Stimulated activated naive CD8-positive, alpha-beta T cell treated with anti-CD3 and anti-CD28 coated beads, Interleukin-15, Interleukin-2, amounts not matched to agents 100 ng/mL and 50 ng/mL, for 24 hours (primary cell): ENCODE results near the gene GET4.
A peak's percentile ranks its signal among the peaks of the same experiment; 100 is the strongest.

Experiments used
- H3K27ac Mint-ChIP-seq: one replicate; pipeline ENCODE4 v1.8.0; 2021; ENCODE audit warnings: mild to moderate bottlenecking, mixed read lengths
- H3K27me3 Mint-ChIP-seq: one replicate; pipeline ENCODE4 v1.8.0; 2021; ENCODE audit warnings: mixed read lengths
- H3K36me3 Mint-ChIP-seq: one replicate; pipeline ENCODE4 v1.8.0; 2021; ENCODE audit warnings: low read depth, mixed read lengths
- H3K4me1 Mint-ChIP-seq: one replicate; pipeline ENCODE4 v1.8.0; 2021; ENCODE audit warnings: low read depth, mixed read lengths
- H3K4me3 Mint-ChIP-seq: one replicate; pipeline ENCODE4 v1.8.0; 2021; ENCODE audit warnings: mild to moderate bottlenecking, mixed read lengths
- H3K9me3 Mint-ChIP-seq: one replicate; pipeline ENCODE4 v1.8.0; 2021; ENCODE audit warnings: mixed read lengths

Gene GET4

GRCh38 chr7:876077-876971, at the start of gene GET4:
Gene GET4 (plus strand): TSS chr7:876554. CDS start chr7:876646, 92 bp downstream.
- Mint-ChIP-seq H3K4me3 (peak within 1 kb of the TSS; percentile 93), H3K36me3 (peaks cover 32% of the 10 kb centered on the region), H3K4me1 (peaks cover 24% of the 10 kb centered on the region), H3K27ac (peak within 1 kb of the TSS; percentile 94), H3K27me3 (no peaks in the 10 kb centered on the region), H3K9me3 (no peaks in the 10 kb centered on the region)

GRCh38 chr7:828793-829561, 47.4 kb upstream of the GET4 start:
- H3K4me3 Mint-ChIP-seq: no peak overlapping the region
- H3K9me3 Mint-ChIP-seq: no peaks in the 10 kb centered on the region
- peaks cover 33% of the 10 kb centered on the region for H3K36me3 Mint-ChIP-seq
- H3K27ac Mint-ChIP-seq: no peak overlapping the region
- H3K4me1 Mint-ChIP-seq: peaks cover 58% of the 10 kb centered on the region
- H3K27me3 Mint-ChIP-seq: no peaks in the 10 kb centered on the region

DNA sequence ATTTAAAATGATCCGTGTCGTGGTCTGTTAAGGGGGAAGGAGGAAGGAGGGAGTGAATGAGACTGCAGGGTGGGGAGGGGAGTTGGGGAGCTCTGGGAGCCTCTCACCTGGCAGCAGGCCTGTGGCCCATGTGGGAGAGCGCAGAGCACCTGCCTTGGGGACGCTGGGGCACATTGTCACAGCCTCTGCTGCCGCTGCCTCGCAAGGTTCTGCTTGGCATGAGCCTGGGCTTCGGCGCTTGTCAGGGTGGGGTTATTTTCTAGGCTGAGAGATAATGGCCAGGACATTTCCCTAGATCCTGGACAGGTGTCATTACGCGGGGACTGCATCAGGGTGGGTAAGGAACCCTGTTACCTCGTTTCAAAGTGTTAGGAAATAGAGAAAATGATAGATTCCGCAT, 46.3 kb upstream of the GET4 start:
- no peaks in the 10 kb centered on the region for H3K27me3 Mint-ChIP-seq
- peak overlapping the region; percentile 33 for H3K4me3 Mint-ChIP-seq
- peaks cover 35% of the 10 kb centered on the region for H3K36me3 Mint-ChIP-seq
- H3K9me3 Mint-ChIP-seq: no peaks in the 10 kb centered on the region
- peak overlapping the region; percentile 99 for H3K27ac Mint-ChIP-seq
- H3K4me1 Mint-ChIP-seq: peaks cover 63% of the 10 kb centered on the region

DNA sequence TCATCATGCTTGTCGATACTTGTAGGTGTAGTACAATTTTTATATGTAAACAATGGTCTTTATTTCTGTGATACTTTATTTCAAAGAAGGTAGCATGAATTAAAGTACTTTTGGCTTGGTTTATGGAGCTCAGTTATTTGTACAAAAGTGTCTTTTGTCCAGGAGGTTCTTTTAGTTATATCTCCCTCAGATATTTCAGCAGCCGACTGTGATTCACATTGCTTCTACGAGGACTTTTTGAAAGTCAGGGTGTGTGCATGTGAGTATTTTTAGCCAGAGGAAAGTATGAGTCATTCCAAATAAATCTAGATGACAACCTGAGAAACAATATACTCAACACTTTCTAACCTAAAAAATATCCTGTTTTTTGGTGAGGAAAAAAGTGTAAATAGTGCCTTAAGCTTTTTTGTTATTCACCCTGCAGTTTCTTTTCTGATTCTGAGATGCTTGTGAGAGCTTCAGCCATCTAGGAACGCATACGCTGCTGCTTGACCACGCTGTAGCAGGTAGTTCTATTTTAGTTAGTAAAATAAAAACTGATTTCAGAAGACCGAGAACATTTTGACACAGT, 44.7 kb upstream of the GET4 start:
- Mint-ChIP-seq H3K27ac (peak overlapping the region; percentile 99), H3K4me1 (peaks cover 71% of the 10 kb centered on the region), H3K4me3 (peak overlapping the region; percentile 78), H3K9me3 (no peaks in the 10 kb centered on the region), H3K27me3 (no peaks in the 10 kb centered on the region), H3K36me3 (peaks cover 30% of the 10 kb centered on the region)

GRCh38 chr7:832167-832967, 44.0 kb upstream of the GET4 start, which contains the start of gene SUN1:
Gene SUN1 (plus strand): TSS chr7:832476. CDS start chr7:832525, 49 bp downstream.
- Mint-ChIP-seq H3K36me3 (peaks cover 30% of the 10 kb centered on the region), H3K9me3 (no peaks in the 10 kb centered on the region), H3K4me3 (peak within 1 kb of the TSS; percentile 78), H3K27ac (peak within 1 kb of the TSS; percentile 99), H3K27me3 (no peaks in the 10 kb centered on the region), H3K4me1 (peaks cover 72% of the 10 kb centered on the region)

- Mint-ChIP-seq H3K36me3 (peaks cover 34% of the 10 kb centered on the region), H3K9me3 (no peaks in the 10 kb centered on the region), H3K4me1 (peaks cover 72% of the 10 kb centered on the region), H3K4me3 (peak overlapping the region; percentile 78), H3K27ac (peak overlapping the region; percentile 99), H3K27me3 (no peaks in the 10 kb centered on the region)
These were observed 43.4 kb upstream of the GET4 start for GRCh38 chr7:832968-833424.

DNA sequence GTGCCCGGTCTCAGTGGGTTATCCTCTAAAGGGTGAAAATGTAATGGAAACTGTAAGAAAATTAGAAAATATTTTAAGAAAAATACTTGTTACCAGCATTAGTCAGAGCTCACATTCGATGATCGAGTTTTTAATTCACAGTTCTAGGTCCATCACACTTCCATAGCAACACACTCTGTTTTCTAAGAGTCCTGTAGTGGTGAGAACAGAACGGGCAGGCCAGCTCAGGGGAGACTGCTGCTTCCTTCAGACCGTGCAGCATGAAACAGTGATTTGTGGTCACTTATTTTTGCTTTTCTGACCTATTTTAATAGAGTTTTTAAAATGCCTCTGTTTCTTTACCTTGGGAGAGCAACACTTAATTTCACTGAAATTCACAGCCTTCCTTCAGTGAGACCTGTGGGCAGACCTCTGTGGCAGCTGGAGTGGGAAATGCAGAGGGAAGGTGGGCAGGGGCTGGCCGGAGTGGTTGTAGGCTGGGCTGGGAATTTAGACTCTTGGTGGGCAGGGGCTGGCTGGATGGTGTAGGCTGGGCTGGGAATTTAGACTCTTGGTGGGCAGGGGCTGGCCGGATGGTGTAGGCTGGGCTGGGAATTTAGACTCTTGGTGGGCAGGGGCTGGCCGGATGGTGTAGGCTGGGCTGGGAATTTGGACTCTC, 42.6 kb upstream of the GET4 start:
- Mint-ChIP-seq H3K4me1 (peaks cover 67% of the 10 kb centered on the region), H3K27ac (no peak overlapping the region), H3K27me3 (no peaks in the 10 kb centered on the region), H3K36me3 (peaks cover 41% of the 10 kb centered on the region), H3K9me3 (no peaks in the 10 kb centered on the region), H3K4me3 (no peak overlapping the region)

GRCh38 chr7:834277-834676, 42.1 kb upstream of the GET4 start:
- Mint-ChIP-seq H3K4me3 (no peak overlapping the region), H3K36me3 (peaks cover 47% of the 10 kb centered on the region), H3K4me1 (peaks cover 62% of the 10 kb centered on the region), H3K9me3 (no peaks in the 10 kb centered on the region), H3K27me3 (no peaks in the 10 kb centered on the region), H3K27ac (no peak overlapping the region)

GRCh38 chr7:835021-835420, 41.3 kb upstream of the GET4 start:
- Mint-ChIP-seq H3K9me3 (no peaks in the 10 kb centered on the region), H3K36me3 (peaks cover 51% of the 10 kb centered on the region), H3K4me1 (peaks cover 56% of the 10 kb centered on the region), H3K27ac (no peak overlapping the region), H3K27me3 (no peaks in the 10 kb centered on the region), H3K4me3 (no peak overlapping the region)

- H3K4me1 Mint-ChIP-seq: peaks cover 48% of the 10 kb centered on the region
- H3K36me3 Mint-ChIP-seq: peaks cover 56% of the 10 kb centered on the region
- H3K27ac Mint-ChIP-seq: no peak overlapping the region
- no peaks in the 10 kb centered on the region for H3K9me3 Mint-ChIP-seq
- H3K27me3 Mint-ChIP-seq: no peaks in the 10 kb centered on the region
- no peak overlapping the region for H3K4me3 Mint-ChIP-seq
These were observed 40.6 kb upstream of the GET4 start for GRCh38 chr7:835485-836401.

- Mint-ChIP-seq H3K4me1 (peaks cover 41% of the 10 kb centered on the region), H3K9me3 (no peaks in the 10 kb centered on the region), H3K27me3 (no peaks in the 10 kb centered on the region), H3K27ac (peak overlapping the region; percentile 65), H3K4me3 (no peak overlapping the region), H3K36me3 (peaks cover 58% of the 10 kb centered on the region)
These were observed 39.9 kb upstream of the GET4 start for GRCh38 chr7:836429-836828.

- Mint-ChIP-seq H3K27ac (no peak overlapping the region), H3K36me3 (peaks cover 62% of the 10 kb centered on the region), H3K27me3 (no peaks in the 10 kb centered on the region)
These were observed 39.4 kb upstream of the GET4 start for GRCh38 chr7:837001-837400.

DNA sequence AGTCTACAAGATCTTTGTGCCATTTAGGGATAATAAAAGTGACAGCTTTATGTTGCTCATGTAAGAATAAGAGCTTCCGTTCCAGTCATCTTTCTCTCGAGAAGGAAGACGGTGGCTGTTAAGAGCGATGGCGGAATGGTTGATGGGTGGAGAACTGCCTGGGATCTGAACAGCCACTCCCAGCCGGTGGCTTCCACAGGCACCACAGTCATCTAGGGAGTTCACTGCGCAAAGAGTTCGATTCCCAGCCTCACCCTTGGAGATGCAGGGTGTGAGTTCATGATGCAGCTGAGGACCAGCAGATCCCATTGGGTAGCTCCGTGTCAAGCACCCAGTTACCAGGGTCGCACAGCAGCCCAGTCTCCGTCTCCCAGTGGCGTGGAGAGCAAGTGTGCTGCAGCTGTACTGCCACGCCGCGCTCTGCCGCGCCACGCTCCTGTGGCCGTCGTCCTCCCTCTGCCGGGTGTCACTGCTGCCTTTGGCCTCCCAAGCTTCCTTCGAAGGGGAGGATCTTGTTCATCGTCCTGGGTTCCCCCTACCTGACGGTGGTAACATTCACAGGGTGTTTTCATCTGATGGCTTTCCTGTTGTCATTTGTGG, 36.3 kb upstream of the GET4 start:
- peaks cover 63% of the 10 kb centered on the region for H3K36me3 Mint-ChIP-seq
- no peaks in the 10 kb centered on the region for H3K9me3 Mint-ChIP-seq
- peaks cover 13% of the 10 kb centered on the region for H3K4me1 Mint-ChIP-seq
- H3K27ac Mint-ChIP-seq: no peak overlapping the region
- H3K27me3 Mint-ChIP-seq: no peaks in the 10 kb centered on the region
- no peak overlapping the region for H3K4me3 Mint-ChIP-seq

More at GRCh38 chr7:837001-837400, 39.4 kb upstream of the GET4 start:
- Mint-ChIP-seq H3K4me3 (no peak overlapping the region), H3K4me1 (peaks cover 36% of the 10 kb centered on the region), H3K9me3 (no peaks in the 10 kb centered on the region)
